GM04504 (cell line): ENCODE measurements around the gene NSMCE3.

Experiments
- DNase-seq: peaks from one replicate; pipeline ENCODE4 v3.0.0-alpha.2; 2012; ENCODE audit warnings: low read depth

Gene NSMCE3

DNA sequence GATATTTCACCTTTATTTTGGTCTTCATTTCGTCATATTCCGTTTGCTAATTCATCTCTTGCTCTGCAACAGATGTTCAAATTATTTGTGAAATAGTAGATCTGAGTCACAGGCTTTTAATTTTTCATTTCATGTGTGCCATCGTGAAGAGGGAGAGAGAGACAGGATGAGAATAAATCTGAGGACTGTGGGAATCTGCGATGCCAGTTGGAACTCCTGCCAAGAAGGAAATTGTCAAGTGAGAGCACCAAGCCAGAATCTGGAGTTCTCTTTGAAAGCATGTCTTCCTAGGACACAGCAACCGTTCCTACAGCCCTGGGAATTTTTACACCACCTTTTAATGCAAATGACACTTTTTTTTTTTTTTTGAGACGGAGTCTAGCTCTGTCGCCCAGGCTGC lies 48.8 kb downstream of the NSMCE3 start:
- DNase-seq: no peak

DNA sequence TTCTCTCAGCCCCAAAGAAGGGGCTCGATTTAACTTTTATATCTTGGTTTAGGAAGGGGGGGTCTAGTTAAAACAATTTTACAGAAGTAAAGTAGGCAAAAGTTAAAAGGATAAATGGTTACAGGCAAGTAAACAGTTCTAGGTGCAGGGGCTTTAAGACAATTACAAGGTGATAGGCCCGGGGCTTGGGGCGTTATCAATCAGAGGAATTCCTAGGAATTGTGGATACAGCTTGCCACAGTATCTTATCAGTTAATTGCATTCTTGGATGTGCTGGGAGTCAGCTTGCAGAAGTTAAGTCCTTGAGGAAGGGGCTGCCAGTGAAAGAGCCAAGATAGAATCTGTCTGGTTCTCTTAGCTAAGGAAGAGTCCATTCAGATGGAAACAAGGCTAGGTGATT lies 52.7 kb downstream of the NSMCE3 start:
- no peak for DNase-seq
